Right atrium auricular region (tissue), 2 donors: ENCODE results near the gene SLC19A1. TPM values are rescaled to one million over a fixed set of nuclear protein-coding genes. Genes with fewer than 3 reads are reported as not detected.

ENCODE experiments used
- DNase-seq: peaks from one replicate; pipeline ENCODE4 v3.0.0-alpha.2; 2019; ENCODE audit warnings: low spot score
- H3K27ac ChIP-seq, 2 donors: fragments of 200-600 bp; sonication (generic); 1 replicate in 1 of 2; 2 replicates in 1 of 2; pipeline ENCODE4 v1.5.1; 2016 to 2019
- H3K27me3 ChIP-seq, 2 donors: fragments of 200-600 bp; sonication (generic); one replicate each; pipeline versions ENCODE4 v1.5.1 to v1.6.0; 2017 to 2019
- H3K36me3 ChIP-seq: fragments of 200-600 bp; sonication (generic); one replicate; pipeline ENCODE4 v1.5.1; 2016
- H3K4me1 ChIP-seq, 2 donors: fragments of 200-600 bp; sonication (generic); one replicate each; pipeline versions ENCODE4 v1.5.1 to v1.6.0; 2017 to 2019
- H3K4me3 ChIP-seq, 2 donors: fragments of 200-600 bp; sonication (generic); 1 replicate in 1 of 2; 2 replicates in 1 of 2; pipeline ENCODE4 v1.5.1; 2017 to 2019; ENCODE audit warnings: mild to moderate bottlenecking in 1 of 2, moderate library complexity in 1 of 2
- H3K9me3 ChIP-seq, 2 donors: fragments of 200-600 bp; sonication (generic); one replicate each; pipeline ENCODE4 v1.5.1; 2019
- CTCF ChIP-seq, 2 donors: fragments of 200-600 bp; sonication (generic); IDR thresholded peaks; one replicate each; pipeline ENCODE4 v1.5.1; 2019; ENCODE audit warnings: antibody characterized with exemption in 2 of 2
- total RNA-seq, 2 donors: library from RNA; depleted of rRNA; stranded (reverse); fragments of >200 nt; gene quantifications; one replicate each; pipeline ENCODE4 v1.1.0, GENCODE V29; 2016

SLC19A1 gene
- total RNA-seq, 2 donors from 2014 or later, result 2.2 to 5.3 TPM

GRCh38 chr21:45582128-45582527 lies 39.9 kb upstream of the SLC19A1 start:
- no peak overlapping the region for H3K27ac ChIP-seq
- H3K9me3 ChIP-seq, result peaks cover 3 to 26% of the 10 kb centered on the region in 2 donors
- no peaks in the 10 kb centered on the region for H3K27me3 ChIP-seq
- TF ChIP-seq CTCF (IDR thresholded peaks at IDR 0.05), result no peak
- no peak overlapping the region for H3K4me3 ChIP-seq
- no peaks in the 10 kb centered on the region for H3K4me1 ChIP-seq
- DNase-seq, result no peak
- no peaks in the 10 kb centered on the region for H3K36me3 ChIP-seq

GRCh38 chr21:45581322-45581712 lies 39.1 kb upstream of the SLC19A1 start:
- no peaks in the 10 kb centered on the region for H3K4me1 ChIP-seq
- no peaks in the 10 kb centered on the region for H3K27me3 ChIP-seq
- DNase-seq, result no peak
- TF ChIP-seq CTCF (IDR thresholded peaks at IDR 0.05), result no peak
- no peaks in the 10 kb centered on the region for H3K36me3 ChIP-seq
- peaks cover 3 to 18% of the 10 kb centered on the region in 2 donors for H3K9me3 ChIP-seq
- no peak overlapping the region for H3K4me3 ChIP-seq
- H3K27ac ChIP-seq, result no peak overlapping the region

GRCh38 chr21:45580576-45581321 lies 38.5 kb upstream of the SLC19A1 start:
- Histone ChIP-seq H3K27ac (no peak overlapping the region), H3K36me3 (no peaks in the 10 kb centered on the region), H3K4me3 (no peak overlapping the region), H3K4me1 (no peaks in the 10 kb centered on the region), H3K9me3 (peaks cover 3 to 12% of the 10 kb centered on the region in 2 donors), H3K27me3 (no peaks in the 10 kb centered on the region)
- DNase-seq, result no peak
- TF ChIP-seq CTCF (IDR thresholded peaks at IDR 0.05), result no peak

- no peaks in the 10 kb centered on the region for H3K27me3 ChIP-seq
- no peak for DNase-seq
These were observed 37.9 kb upstream of the SLC19A1 start for GRCh38 chr21:45580181-45580575.

GRCh38 chr21:45579383-45580180 lies 37.3 kb upstream of the SLC19A1 start:
- Histone ChIP-seq H3K27me3 (no peaks in the 10 kb centered on the region), H3K4me3 (no peak overlapping the region), H3K36me3 (no peaks in the 10 kb centered on the region), H3K9me3 (peaks cover under 1 to 3% of the 10 kb centered on the region in 2 donors), H3K27ac (no peak overlapping the region), H3K4me1 (no peaks in the 10 kb centered on the region)
- no peak for TF ChIP-seq CTCF (IDR thresholded peaks at IDR 0.05)
- no peak for DNase-seq

More at GRCh38 chr21:45580181-45580575, 37.9 kb upstream of the SLC19A1 start:
- H3K4me1 ChIP-seq, result no peaks in the 10 kb centered on the region
- H3K9me3 ChIP-seq, result peaks cover 3 to 7% of the 10 kb centered on the region in 2 donors
- TF ChIP-seq CTCF (IDR thresholded peaks at IDR 0.05), result no peak
- H3K27ac ChIP-seq, result no peak overlapping the region
- H3K36me3 ChIP-seq, result no peaks in the 10 kb centered on the region
- no peak overlapping the region for H3K4me3 ChIP-seq
